GDM1 (cell line): ENCODE results near the gene KRTAP21-3.
"Not testable (repeated sequence)": the region's sequence is repeated elsewhere in the genome, so short reads cannot be mapped to it uniquely, and the experiment has no call there.

Source experiments
- DNase-seq: peaks from one replicate; lab custom pipeline; 2025; lab: John Stamatoyannopoulos, UW

KRTAP21-3 gene

GRCh38 chr21:30718239-30718909, at the start of gene KRTAP21-3:
Gene KRTAP21-3 (minus strand): TSS chr21:30718777. CDS start chr21:30718759, 18 bp downstream.
- no peak for DNase-seq

DNA sequence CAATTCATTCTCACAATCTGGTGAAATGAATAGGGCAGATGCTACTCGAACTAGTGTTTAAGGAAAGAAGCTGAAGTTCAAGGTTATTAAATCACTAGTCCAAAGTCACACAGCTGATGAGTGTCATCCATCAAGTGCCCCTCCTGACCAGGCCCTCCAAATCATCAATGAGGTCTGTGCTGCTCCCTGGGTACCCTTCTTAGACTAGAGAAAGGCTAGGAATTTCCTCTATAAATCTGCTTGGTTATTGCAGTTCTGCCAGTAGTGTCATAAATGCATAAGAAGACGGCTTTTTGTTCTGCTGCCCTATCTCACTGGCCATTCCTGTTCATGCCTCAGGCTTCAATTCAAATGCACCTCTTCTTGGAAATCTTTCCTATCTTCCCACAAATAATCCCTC, 42.2 kb upstream of the KRTAP21-3 start:
- DNase-seq = no peak

DNA sequence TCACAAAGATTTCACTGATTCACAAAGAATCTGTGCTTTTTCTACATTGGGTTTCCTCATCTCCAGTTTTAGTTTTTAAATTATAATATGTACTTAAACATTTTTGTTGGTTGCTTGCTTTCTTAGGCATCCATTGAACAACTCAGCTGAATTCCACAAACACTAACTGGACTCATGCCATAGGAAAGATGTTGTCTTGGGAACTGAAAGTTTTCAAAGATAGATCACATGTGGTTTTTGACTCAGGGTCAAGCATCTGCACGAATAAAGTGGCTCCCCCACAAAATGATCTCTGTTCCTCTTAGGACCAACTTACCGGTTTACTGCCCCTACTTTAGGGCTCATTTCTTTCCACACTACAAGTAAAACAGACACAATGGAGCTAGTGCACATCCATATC, 39.7 kb upstream of the KRTAP21-3 start:
- no peak for DNase-seq

DNA sequence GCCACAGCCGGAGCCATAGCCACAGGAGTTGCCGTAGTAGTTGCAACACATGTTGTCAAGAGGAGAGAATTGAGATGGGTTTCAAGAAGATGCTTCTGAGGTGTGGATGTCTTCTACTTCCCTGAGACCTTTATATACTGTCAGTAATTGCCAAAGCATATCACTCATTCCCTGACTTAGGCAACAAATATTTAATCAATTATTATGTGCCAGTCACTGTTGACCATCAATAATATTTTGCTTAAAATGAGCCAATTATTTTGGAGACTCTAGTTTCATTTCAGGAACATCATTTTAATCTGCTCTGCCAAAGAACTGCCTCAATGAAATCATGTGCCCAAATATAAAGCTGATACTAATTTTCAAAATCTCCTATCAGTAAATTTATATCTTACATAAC, 36.8 kb upstream of the KRTAP21-3 start, which contains the start of gene KRTAP21-1:
KRTAP21-1 (minus strand) TSS at position 101 of the 400 bp plus-strand sequence; CDS start at position 51, 50 bp downstream.
- not testable (repeated sequence) for DNase-seq

GRCh38 chr21:30747159-30747558, 28.6 kb upstream of the KRTAP21-3 start, which contains the start of gene KRTAP21-2:
Gene KRTAP21-2 (minus strand): TSS chr21:30747259. CDS start chr21:30747202, 57 bp downstream.
- no peak for DNase-seq

- no peak for DNase-seq
Measured at GRCh38 chr21:30740462-30740861, 21.9 kb upstream of the KRTAP21-3 start.

GRCh38 chr21:30733026-30733425, 14.4 kb upstream of the KRTAP21-3 start:
- DNase-seq = no peak

DNA sequence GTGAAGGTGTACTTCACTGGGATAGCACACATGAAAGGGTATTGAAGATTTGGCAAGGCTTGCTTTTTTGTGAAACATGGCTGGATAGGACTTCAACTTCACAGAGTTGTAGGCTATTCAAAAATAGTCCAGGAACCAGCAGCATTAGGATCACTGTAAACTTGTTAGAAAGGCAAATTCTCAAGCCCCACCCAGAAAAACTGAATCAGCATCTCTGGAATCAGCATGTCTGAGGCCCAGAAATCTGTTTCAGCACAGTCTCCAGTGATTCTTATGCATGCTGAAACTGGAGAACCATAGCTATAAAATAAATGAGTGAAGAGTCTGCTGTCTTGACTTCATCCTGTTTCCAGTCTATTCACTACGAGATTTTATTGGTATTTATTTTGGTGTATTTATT, 8.1 kb upstream of the KRTAP21-3 start:
- DNase-seq = no peak

DNA sequence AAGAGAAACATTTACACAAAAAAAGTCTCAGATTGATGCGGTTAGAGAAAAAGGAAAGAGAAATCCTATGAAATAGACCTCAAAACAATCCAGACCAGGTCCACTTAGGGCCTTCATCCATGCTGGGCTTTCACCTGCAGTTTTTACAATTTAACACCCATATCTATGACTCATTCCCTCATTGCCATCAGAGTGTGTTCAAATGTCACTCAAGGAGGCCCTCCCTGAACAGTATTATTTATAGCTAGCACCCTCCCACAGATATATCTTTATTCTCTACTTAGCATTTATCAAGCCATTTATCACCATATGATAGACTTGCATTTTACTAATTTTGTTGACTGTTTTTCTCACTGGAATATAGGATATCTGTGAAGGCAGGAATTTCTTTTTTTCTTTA, 824 bp upstream of the KRTAP21-3 start:
- no peak for DNase-seq

DNA sequence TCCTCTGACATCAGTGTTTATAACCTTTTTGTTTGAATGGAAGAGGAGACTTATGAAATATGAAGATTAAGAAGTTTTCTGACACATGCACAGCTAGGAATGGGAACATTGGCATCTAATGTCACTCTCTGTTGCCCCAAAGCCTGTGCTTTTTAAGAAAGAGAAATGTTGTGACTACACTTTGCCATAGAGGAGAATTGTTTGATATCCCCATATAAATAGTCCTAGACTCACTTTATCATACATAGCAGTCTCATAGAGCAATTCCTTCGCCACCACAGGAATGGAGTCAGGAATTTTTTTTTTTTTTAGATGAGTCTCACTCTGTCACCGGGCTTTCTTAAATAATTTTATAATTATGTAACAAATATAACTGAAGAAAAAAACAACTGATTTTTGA, 1.5 kb downstream of the KRTAP21-3 start:
- DNase-seq = no peak

GRCh38 chr21:30714946-30715345, 3.6 kb downstream of the KRTAP21-3 start:
- DNase-seq = no peak

DNA sequence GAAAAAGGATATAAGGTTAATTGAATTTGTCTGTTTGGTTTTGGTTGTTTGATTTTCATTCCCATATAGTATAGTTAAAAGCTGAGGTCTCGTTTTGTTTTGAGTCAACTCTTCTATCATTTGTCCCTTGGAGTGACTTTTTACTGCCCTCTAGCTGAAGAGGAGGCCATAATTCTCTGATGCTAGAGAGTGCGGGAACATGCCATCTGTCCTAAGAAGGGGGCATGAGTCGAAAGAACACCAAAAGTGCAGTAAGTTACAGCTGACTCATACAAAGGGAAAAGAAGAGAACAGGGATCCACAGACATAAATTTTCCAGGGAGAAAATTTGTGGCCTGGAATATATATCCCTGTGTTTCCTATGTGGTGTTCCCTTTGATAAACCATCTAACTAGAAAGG, 4.1 kb downstream of the KRTAP21-3 start:
- DNase-seq = no peak

DNA sequence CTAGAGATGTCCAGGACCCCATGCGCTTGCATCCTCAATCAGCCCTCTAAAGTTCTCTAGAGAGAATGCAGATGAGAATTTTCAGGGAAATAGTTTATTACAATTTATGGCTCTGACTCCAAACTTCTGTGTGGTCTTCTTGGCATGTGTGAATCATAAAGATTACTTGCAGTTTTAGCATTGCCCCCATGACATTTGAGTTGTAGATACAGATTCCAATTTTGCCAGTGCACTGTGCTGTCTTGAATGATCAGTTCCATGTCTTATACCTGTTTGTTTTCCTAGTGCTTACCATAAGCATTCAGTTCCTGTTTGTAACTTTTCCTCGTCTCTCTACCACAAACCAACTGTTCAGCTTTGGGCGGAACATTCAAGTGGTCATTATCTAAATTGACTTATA, 4.8 kb downstream of the KRTAP21-3 start:
- DNase-seq = no peak

DNA sequence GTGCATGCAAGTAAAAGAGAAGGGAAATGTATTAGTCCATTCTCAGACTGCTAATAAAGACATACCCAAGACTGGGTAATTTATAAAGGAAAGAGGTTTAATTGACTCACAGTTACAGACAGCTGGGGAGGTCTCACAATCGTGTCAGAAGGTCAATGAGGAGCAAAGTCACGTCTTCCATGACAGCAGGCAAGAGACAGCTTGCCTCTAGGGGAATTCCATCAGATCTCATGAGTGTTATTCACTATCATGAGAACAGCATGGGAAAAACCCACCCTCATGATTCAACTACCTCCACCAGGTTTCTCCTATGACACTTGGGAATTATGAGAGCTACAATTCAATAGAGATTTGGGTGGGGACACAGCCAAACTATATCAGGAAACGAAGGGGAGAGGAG, 8.1 kb downstream of the KRTAP21-3 start:
- no peak for DNase-seq

DNA sequence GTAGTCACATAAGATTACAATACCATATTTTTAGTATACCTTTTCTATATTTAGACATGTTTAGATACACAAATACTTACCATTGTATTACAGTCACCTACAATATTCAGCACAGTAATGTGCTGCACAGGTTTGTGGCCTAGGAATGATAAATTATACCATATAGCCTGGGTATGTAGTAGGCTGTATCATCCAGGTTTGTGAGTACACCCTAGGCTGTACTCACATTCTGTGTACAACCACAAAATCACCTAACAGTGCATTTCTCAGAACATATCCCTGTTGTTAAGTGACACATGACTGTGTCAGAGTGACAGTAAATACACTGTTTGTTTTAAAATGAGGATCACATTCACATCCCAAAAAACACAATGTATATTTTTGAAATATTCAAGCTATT, 11.2 kb downstream of the KRTAP21-3 start:
- no peak for DNase-seq

GRCh38 chr21:30695956-30696355, 22.6 kb downstream of the KRTAP21-3 start:
- DNase-seq = no peak

- DNase-seq = no peak
Measured at GRCh38 chr21:30689822-30690221, 28.8 kb downstream of the KRTAP21-3 start.

- DNase-seq = no peak
Measured at GRCh38 chr21:30684506-30684905, 34.1 kb downstream of the KRTAP21-3 start.

- DNase-seq = no peak
Measured at GRCh38 chr21:30680586-30680985, 38.0 kb downstream of the KRTAP21-3 start.

GRCh38 chr21:30676737-30677136, 41.8 kb downstream of the KRTAP21-3 start:
- DNase-seq = no peak

DNA sequence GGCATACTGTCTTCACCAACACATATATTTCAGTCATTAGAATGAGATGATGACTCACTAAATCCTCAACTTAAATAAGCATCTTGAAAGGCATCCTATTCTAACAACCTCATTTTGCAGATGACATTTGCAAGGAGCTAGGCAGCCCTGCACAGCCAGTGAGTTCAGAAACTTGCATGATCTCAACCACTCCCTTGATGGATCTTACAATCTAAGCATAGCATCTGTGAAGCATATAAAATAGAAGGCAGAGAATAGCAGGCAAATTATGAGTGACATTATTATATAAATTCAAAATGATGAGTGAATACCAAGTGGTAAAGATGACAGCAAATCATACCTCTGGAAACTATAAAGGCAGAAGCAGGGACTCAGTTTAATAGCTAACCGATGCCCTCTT, 44.3 kb downstream of the KRTAP21-3 start:
- no peak for DNase-seq

GRCh38 chr21:30672985-30673650, 45.5 kb downstream of the KRTAP21-3 start:
- DNase-seq = no peak

GRCh38 chr21:30668776-30669175, 49.8 kb downstream of the KRTAP21-3 start:
- DNase-seq = no peak
